ENCODE results near the gene NEURL1.
"Not testable (repeated sequence)": the region's sequence is repeated elsewhere in the genome, so short reads cannot be mapped to it uniquely, and the experiment has no call there.

Gene NEURL1

DNA sequence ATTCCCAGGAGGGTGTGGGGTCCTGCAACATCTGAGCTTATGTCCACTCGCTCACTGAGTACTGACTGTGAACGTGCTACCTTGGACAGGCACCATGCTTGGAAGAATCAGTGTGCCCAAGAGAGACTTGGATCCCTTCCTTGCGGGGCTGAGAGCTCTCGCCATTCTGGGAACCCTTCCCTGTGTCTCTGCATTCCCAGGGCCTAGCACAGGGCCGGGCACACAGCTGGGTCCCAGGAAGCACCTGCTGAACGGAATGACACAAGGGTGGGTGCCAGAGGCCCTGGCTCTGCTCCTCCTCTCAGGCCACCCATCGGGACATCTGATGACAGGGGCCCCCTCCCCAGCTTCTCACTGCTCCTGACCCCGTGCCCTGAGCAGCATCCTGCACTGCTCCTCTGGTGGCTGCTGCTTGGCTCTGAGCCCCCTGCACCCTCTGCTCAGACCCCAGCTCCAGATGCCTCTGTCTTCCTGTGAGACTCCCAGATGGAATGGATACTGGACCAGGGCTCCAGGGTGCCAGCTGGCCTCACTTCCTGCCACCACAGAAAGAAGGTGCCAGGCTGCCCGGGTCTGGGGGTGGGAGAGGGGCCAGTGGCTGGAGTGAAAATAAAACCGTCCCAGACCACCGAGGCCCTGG, 129.6 kb downstream of the NEURL1 start:
- peaks cover 11% of the 10 kb centered on the region for H3K36me3 ChIP-seq (ENCODE audit: control insufficient read depth, insufficient read depth, low read length)
- no peak overlapping the region for H3K4me3 ChIP-seq (ENCODE audit: low read depth, low read length)
- no peaks in the 10 kb centered on the region for H3K4me1 ChIP-seq (ENCODE audit: control insufficient read depth, insufficient read depth, low read length)
- H3K9me3 ChIP-seq (ENCODE audit: control insufficient read depth, insufficient read depth, low read length) = no peaks in the 10 kb centered on the region
- no peak overlapping the region for H3K9ac ChIP-seq (ENCODE audit: low read depth, low read length)
- H3K27me3 ChIP-seq (ENCODE audit: control insufficient read depth, insufficient read depth, low read length) = no peaks in the 10 kb centered on the region

DNA sequence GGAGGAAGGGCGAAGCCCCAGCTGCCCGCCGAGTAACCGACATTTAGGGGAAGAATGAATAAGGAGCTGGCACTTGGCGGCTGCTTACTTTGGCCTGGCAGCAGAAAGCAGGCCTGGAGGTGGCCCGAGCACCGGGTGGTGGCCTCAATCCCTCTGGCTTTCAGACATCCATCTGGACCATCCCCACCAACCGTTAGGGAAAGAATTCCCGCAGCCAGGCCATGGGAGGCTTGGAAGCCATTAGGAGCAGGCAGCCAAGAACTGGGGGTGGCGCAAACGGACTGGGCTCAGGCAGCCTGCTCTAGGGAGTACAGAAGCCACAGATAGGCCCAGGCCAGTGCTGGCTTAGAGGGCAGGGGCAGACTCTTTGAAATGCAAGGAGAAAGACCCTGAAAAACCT, 132.7 kb downstream of the NEURL1 start:
- Histone ChIP-seq H3K9me3 (ENCODE audit: control insufficient read depth, insufficient read depth, low read length) (no peaks in the 10 kb centered on the region), H3K4me1 (ENCODE audit: control insufficient read depth, insufficient read depth, low read length) (no peaks in the 10 kb centered on the region), H3K27me3 (ENCODE audit: control insufficient read depth, insufficient read depth, low read length) (no peaks in the 10 kb centered on the region), H3K9ac (ENCODE audit: low read depth, low read length) (no peak overlapping the region), H3K36me3 (ENCODE audit: control insufficient read depth, insufficient read depth, low read length) (peaks cover 9% of the 10 kb centered on the region), H3K4me3 (ENCODE audit: low read depth, low read length) (no peak overlapping the region)

DNA sequence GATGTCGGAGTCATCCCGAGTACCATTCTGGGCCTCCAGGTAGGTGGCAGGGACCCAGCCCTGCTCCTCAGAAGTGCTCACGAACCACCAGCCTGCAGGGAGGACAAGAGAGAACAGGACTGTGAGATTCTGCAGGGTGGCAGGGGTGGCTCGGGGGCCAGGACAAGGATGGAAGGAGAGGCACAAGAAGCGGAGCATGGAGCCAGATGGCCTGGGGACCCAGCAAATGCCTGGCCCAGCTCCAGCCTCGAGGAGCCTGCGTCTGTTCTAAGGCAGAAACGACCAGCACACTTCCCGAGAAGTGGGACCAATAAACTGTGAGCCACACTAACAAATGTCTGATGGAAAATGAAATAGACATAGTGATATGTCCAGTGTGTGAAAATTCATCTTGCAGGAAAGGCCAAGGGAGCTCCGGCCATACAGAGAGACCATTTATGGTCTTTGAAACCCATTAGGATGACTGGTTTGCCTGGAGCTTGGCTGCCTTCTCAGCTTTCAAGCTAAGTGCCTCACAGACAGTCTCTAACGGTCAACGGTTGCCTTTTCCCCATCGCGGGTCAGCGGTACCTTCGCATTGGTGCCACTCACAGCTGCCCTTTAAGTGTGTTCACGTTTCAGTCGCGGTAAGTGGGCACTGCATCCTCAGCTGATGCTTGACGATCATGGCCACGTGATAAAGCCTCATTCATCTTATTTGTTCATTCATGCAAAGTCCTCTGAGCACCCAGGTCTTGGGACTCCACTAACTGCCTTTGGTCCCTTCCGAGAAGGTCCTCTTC, 133.8 kb downstream of the NEURL1 start:
- H3K4me1 ChIP-seq (ENCODE audit: control insufficient read depth, insufficient read depth, low read length) = no peaks in the 10 kb centered on the region
- no peak overlapping the region for H3K4me3 ChIP-seq (ENCODE audit: low read depth, low read length)
- no peaks in the 10 kb centered on the region for H3K9me3 ChIP-seq (ENCODE audit: control insufficient read depth, insufficient read depth, low read length)
- H3K36me3 ChIP-seq (ENCODE audit: control insufficient read depth, insufficient read depth, low read length) = peaks cover 8% of the 10 kb centered on the region
- no peak overlapping the region for H3K9ac ChIP-seq (ENCODE audit: low read depth, low read length)
- no peaks in the 10 kb centered on the region for H3K27me3 ChIP-seq (ENCODE audit: control insufficient read depth, insufficient read depth, low read length)

DNA sequence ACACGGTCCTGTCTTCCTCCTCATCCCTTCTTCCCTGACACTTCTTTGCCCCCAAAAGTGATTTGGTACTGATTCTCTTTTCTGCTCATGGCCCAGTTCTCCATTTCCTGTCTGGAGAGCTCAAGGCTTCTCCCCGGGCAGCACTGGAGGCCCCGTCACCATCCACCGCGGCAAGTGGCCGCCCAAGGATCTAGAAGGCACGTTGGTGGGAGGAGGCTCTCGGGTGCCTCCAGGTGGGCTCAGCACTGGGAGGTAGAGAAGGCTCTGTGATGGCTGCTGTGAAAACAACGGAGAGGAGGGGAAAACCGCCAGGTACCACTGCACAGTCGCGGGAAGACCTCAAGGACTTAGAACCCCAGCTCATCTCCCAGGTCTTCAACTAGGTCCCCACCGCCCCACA, 134.4 kb downstream of the NEURL1 start:
- Histone ChIP-seq H3K9ac (ENCODE audit: low read depth, low read length) (no peak overlapping the region), H3K4me3 (ENCODE audit: low read depth, low read length) (no peak overlapping the region), H3K36me3 (ENCODE audit: control insufficient read depth, insufficient read depth, low read length) (peaks cover 8% of the 10 kb centered on the region), H3K27me3 (ENCODE audit: control insufficient read depth, insufficient read depth, low read length) (no peaks in the 10 kb centered on the region), H3K9me3 (ENCODE audit: control insufficient read depth, insufficient read depth, low read length) (no peaks in the 10 kb centered on the region), H3K4me1 (ENCODE audit: control insufficient read depth, insufficient read depth, low read length) (no peaks in the 10 kb centered on the region)

DNA sequence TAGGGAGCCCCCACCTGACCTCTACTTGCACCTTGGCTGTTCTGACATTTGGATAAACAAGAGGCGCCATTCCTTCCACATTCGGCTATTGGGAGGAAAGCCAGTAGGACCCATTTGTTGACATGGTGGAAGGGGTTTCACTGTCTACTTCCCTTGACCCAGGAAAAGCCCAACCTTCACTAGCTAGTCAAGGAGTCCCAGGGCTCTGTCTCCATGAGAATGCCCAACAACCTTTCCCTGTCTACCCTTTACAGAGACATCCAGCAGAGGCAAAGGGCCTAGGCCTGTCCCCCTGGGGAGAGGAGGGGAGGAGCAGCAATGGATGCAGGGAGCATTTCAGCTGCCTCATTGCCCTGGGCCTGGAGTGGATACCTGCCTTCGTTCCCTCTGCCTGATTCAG, 136.1 kb downstream of the NEURL1 start:
- Histone ChIP-seq H3K9me3 (ENCODE audit: control insufficient read depth, insufficient read depth, low read length) (no peaks in the 10 kb centered on the region), H3K36me3 (ENCODE audit: control insufficient read depth, insufficient read depth, low read length) (peaks cover 8% of the 10 kb centered on the region), H3K4me1 (ENCODE audit: control insufficient read depth, insufficient read depth, low read length) (no peaks in the 10 kb centered on the region), H3K9ac (ENCODE audit: low read depth, low read length) (no peak overlapping the region), H3K27me3 (ENCODE audit: control insufficient read depth, insufficient read depth, low read length) (no peaks in the 10 kb centered on the region), H3K4me3 (ENCODE audit: low read depth, low read length) (no peak overlapping the region)

DNA sequence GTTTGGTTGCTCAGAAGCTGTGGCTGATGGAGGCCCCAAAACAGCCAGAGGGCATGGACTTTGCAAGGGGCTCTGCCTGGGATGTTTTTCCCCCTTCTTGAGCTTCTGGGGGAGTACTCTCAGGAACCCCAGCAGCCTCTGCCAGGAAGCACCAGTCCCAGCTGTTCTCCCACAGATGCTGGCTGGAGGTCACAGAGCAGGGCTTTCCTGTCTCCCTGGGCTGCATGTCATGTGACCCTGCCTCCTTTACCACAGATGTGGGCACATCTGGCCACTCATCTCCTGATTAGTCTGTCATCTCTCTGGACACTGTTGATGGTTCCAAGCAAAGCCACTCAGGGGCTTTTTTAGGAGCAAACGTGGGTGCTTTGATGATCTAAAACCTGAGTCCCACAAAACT, 136.7 kb downstream of the NEURL1 start:
- H3K4me3 ChIP-seq (ENCODE audit: low read depth, low read length) = no peak overlapping the region
- peaks cover 6% of the 10 kb centered on the region for H3K36me3 ChIP-seq (ENCODE audit: control insufficient read depth, insufficient read depth, low read length)
- H3K9ac ChIP-seq (ENCODE audit: low read depth, low read length) = no peak overlapping the region
- H3K9me3 ChIP-seq (ENCODE audit: control insufficient read depth, insufficient read depth, low read length) = no peaks in the 10 kb centered on the region
- no peaks in the 10 kb centered on the region for H3K4me1 ChIP-seq (ENCODE audit: control insufficient read depth, insufficient read depth, low read length)
- H3K27me3 ChIP-seq (ENCODE audit: control insufficient read depth, insufficient read depth, low read length) = no peaks in the 10 kb centered on the region

DNA sequence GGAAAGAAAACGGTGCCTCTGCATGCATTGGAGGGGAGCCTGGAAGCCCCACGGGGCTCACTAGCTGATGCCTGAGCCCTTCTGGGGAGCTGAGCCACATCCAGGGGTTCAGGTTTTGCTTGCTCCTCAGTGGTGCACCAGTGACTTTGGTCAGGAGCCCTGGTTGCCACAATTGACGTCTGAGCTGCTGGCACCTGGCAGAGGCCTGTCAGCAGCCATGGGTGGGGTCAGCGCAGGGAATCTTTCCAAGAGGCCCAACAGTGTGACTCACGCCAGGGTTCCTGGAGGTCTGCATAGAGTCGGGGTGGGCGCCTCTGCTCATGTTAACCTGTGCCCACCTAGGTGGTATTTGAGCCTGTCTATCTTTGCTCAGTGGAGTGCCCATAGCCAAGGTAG, 138.7 kb downstream of the NEURL1 start:
- Histone ChIP-seq H3K27me3 (ENCODE audit: control insufficient read depth, insufficient read depth, low read length) (no peaks in the 10 kb centered on the region), H3K4me1 (ENCODE audit: control insufficient read depth, insufficient read depth, low read length) (peaks cover 9% of the 10 kb centered on the region), H3K9me3 (ENCODE audit: control insufficient read depth, insufficient read depth, low read length) (no peaks in the 10 kb centered on the region), H3K4me3 (ENCODE audit: low read depth, low read length) (no peak overlapping the region), H3K9ac (ENCODE audit: low read depth, low read length) (no peak overlapping the region), H3K36me3 (ENCODE audit: control insufficient read depth, insufficient read depth, low read length) (peaks cover 5% of the 10 kb centered on the region)

DNA sequence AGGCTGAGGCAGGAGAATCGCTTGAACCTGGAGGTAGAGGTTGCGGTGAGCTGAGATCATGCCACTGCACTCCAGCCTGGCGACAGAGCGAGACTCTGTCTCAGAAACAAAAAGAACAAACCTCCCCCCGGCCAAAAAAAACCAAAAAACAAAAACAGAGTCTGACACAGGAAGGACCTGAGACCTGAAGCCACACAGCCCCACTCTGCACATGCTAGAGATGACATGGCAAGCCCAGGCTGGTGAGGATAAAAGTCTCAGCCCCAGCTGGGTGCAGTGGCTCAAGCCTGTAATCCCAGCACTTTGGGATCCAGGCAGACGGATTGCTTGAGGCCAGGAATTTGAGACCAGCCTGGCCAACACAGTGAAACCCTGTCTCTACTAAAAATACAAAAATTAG, 139.4 kb downstream of the NEURL1 start:
- H3K27me3 ChIP-seq (ENCODE audit: control insufficient read depth, insufficient read depth, low read length); H3K4me3 ChIP-seq (ENCODE audit: low read depth, low read length); H3K9me3 ChIP-seq (ENCODE audit: control insufficient read depth, insufficient read depth, low read length); H3K36me3 ChIP-seq (ENCODE audit: control insufficient read depth, insufficient read depth, low read length); H3K9ac ChIP-seq (ENCODE audit: low read depth, low read length): not testable (repeated sequence)
- peaks cover 10% of the 10 kb centered on the region for H3K4me1 ChIP-seq (ENCODE audit: control insufficient read depth, insufficient read depth, low read length)

DNA sequence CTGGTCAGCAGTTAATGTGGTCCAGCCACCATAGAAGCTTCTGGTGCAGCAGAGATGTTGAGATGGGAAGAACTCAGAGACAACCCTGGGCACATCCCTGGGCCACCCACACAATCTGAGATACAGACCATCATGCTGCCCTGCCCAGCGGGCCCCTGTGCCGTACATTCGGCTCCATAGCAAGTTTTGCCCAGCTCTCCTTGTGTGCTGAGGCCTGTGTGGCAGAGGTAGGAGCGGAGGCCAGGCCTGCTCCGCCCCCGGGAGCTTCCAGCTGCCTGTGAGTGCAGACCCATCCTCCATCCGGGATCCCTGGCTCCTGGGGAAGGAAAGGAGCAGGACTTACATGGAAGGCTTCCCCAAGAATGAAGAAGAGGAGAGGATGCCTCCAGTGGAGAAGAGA, 140.3 kb downstream of the NEURL1 start:
- H3K9me3 ChIP-seq (ENCODE audit: control insufficient read depth, insufficient read depth, low read length) = no peaks in the 10 kb centered on the region
- H3K27me3 ChIP-seq (ENCODE audit: control insufficient read depth, insufficient read depth, low read length) = no peaks in the 10 kb centered on the region
- peaks cover 10% of the 10 kb centered on the region for H3K4me1 ChIP-seq (ENCODE audit: control insufficient read depth, insufficient read depth, low read length)
- H3K36me3 ChIP-seq (ENCODE audit: control insufficient read depth, insufficient read depth, low read length) = peaks cover 5% of the 10 kb centered on the region
- no peak overlapping the region for H3K4me3 ChIP-seq (ENCODE audit: low read depth, low read length)
- H3K9ac ChIP-seq (ENCODE audit: low read depth, low read length) = no peak overlapping the region

DNA sequence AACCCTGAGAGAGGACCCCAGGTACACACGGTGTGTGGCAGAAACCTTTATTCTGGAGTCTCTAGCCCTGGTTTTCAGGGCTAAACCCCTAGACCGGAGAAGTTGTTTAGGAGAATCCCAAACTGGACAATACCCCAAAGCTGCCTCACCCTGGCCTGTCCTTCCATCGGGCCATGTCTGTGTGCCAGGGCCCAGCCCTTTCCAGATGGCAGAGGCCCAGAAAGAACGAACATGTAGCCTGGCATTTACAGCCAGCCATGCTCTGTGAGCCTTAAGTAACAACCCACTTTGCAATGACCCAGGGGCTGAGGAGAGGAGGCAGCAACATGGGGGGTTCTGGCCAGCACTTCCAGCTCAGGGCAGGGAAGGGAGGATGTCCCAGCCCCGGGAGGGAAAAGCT, 142.1 kb downstream of the NEURL1 start:
- Histone ChIP-seq H3K9ac (ENCODE audit: low read depth, low read length) (no peak overlapping the region), H3K36me3 (ENCODE audit: control insufficient read depth, insufficient read depth, low read length) (peaks cover 5% of the 10 kb centered on the region), H3K9me3 (ENCODE audit: control insufficient read depth, insufficient read depth, low read length) (no peaks in the 10 kb centered on the region), H3K27me3 (ENCODE audit: control insufficient read depth, insufficient read depth, low read length) (no peaks in the 10 kb centered on the region), H3K4me3 (ENCODE audit: low read depth, low read length) (no peak overlapping the region), H3K4me1 (ENCODE audit: control insufficient read depth, insufficient read depth, low read length) (peaks cover 10% of the 10 kb centered on the region)

DNA sequence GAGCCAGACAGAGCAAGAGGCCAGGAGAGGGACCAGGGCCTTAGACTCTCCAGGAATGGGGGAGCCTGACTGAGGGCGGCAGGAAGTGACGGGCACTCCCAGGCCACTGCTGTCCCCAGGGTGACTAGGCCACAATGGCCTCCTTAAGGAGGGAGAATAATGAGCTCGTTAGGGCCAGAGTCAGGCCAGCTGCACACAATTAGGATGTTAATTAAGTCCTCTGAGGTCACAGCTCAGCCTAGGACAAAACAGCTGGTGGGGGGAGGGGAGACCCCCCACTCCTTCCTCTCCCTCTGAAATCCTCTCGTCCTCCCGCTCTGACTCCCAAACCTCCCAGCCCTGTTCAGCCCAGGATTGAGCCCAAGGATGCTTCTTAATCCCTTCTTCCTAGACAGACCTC, 143.0 kb downstream of the NEURL1 start:
- no peak overlapping the region for H3K9ac ChIP-seq (ENCODE audit: low read depth, low read length)

DNA sequence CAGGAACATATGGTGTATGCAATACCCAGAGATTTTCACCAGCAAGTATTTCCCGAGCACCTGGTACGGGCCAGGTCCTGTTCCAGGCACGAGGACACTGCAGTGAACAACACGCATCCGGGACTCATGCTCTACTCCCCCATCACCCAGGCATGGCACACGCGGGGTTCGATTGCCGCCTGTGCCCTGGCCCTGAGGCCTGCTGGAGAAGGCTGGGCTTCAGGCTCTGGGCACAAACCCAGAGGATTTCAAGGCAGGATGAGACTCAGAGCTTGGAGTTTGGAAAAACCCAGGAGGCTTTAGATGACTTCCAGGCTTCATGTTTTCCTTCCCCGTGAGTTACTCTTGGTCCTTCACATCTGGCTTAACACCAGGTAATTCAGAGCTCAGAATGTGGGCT, 143.5 kb downstream of the NEURL1 start:
- H3K36me3 ChIP-seq (ENCODE audit: control insufficient read depth, insufficient read depth, low read length) = peaks cover 3% of the 10 kb centered on the region
- H3K9ac ChIP-seq (ENCODE audit: low read depth, low read length) = no peak overlapping the region
- H3K4me1 ChIP-seq (ENCODE audit: control insufficient read depth, insufficient read depth, low read length) = peaks cover 10% of the 10 kb centered on the region

More for the DNA sequence above, 143.0 kb downstream of the NEURL1 start:
- H3K4me3 ChIP-seq (ENCODE audit: low read depth, low read length) = no peak overlapping the region
- H3K36me3 ChIP-seq (ENCODE audit: control insufficient read depth, insufficient read depth, low read length) = peaks cover 4% of the 10 kb centered on the region
- H3K4me1 ChIP-seq (ENCODE audit: control insufficient read depth, insufficient read depth, low read length) = peaks cover 10% of the 10 kb centered on the region
- no peaks in the 10 kb centered on the region for H3K9me3 ChIP-seq (ENCODE audit: control insufficient read depth, insufficient read depth, low read length)
- no peaks in the 10 kb centered on the region for H3K27me3 ChIP-seq (ENCODE audit: control insufficient read depth, insufficient read depth, low read length)

More for the DNA sequence above, 143.5 kb downstream of the NEURL1 start:
- no peaks in the 10 kb centered on the region for H3K27me3 ChIP-seq (ENCODE audit: control insufficient read depth, insufficient read depth, low read length)
- no peaks in the 10 kb centered on the region for H3K9me3 ChIP-seq (ENCODE audit: control insufficient read depth, insufficient read depth, low read length)
- H3K4me3 ChIP-seq (ENCODE audit: low read depth, low read length) = no peak overlapping the region
